SK-N-SH treated with all-trans-retinoic acid at 6 μM for 48 hours (cell line): ENCODE results near the gene TECPR1.

Experiments used
- ATAC-seq: fragments of 200-7000 bp; cut with Tn5 transposase; 3 replicates; pipeline ENCODE4 v1.9.1; 2020; ENCODE audit warnings: mild to moderate bottlenecking, moderate library complexity
- ARNTL ChIP-seq: fragments of 450-650 bp; formaldehyde crosslinking; IDR thresholded peaks from 2 replicates; pipeline ENCODE4 v1.5.0; 2020; ENCODE audit warnings: low read depth, mild to moderate bottlenecking, moderate library complexity, borderline replicate concordance
- CREB5 ChIP-seq: fragments of 250-450 bp; sonication (Bioruptor Pico); IDR thresholded peaks from 2 replicates; pipeline ENCODE4 v1.5.1; 2020; ENCODE audit warnings: low read depth, mild to moderate bottlenecking, moderate library complexity
- CSRNP3 ChIP-seq: fragments of 250-450 bp; sonication (Bioruptor Pico); IDR thresholded peaks from 2 replicates; pipeline ENCODE4 v1.5.1; 2021; ENCODE audit warnings: mild to moderate bottlenecking, moderate library complexity
- ISL1 ChIP-seq: fragments of 250-450 bp; sonication (Bioruptor Pico); IDR thresholded peaks from 2 replicates; pipeline ENCODE4 v2.1.2; 2022; ENCODE audit warnings: mild to moderate bottlenecking, moderate library complexity
- OSR1 ChIP-seq: fragments of 250-450 bp; sonication (Bioruptor Pico); IDR thresholded peaks from 2 replicates; pipeline ENCODE4 v1.8.0; 2022; ENCODE audit warnings: moderate library complexity, mild to moderate bottlenecking, inconsistent platforms
- PATZ1 ChIP-seq: fragments of 250-450 bp; sonication (Bioruptor Pico); IDR thresholded peaks from 2 replicates; pipeline ENCODE4 v1.8.0; 2020; ENCODE audit warnings: mild to moderate bottlenecking, moderate library complexity, borderline replicate concordance
- POU6F1 ChIP-seq: fragments of 250-450 bp; sonication (Bioruptor Pico); IDR thresholded peaks from 2 replicates; pipeline ENCODE4 v1.8.0; 2021; ENCODE audit warnings: low read depth, mild to moderate bottlenecking, moderate library complexity, borderline replicate concordance
- PPARA ChIP-seq: fragments of 250-450 bp; sonication (Bioruptor Pico); IDR thresholded peaks from 2 replicates; pipeline ENCODE4 v1.5.0; 2020; ENCODE audit warnings: mild to moderate bottlenecking, borderline replicate concordance
- SNAI2 ChIP-seq: fragments of 250-450 bp; sonication (Bioruptor Pico); IDR thresholded peaks from 2 replicates; pipeline ENCODE4 v1.5.0; 2020; ENCODE audit warnings: mild to moderate bottlenecking, moderate library complexity
- TCF4 ChIP-seq: fragments of 250-450 bp; sonication (Bioruptor Pico); IDR thresholded peaks from 2 replicates; pipeline ENCODE4 v1.8.0; 2021; ENCODE audit warnings: mild to moderate bottlenecking, moderate library complexity, borderline replicate concordance
- TOX ChIP-seq: fragments of 250-450 bp; sonication (Bioruptor Pico); IDR thresholded peaks from 2 replicates; pipeline ENCODE4 v1.8.0; 2021; ENCODE audit warnings: mild to moderate bottlenecking, moderate library complexity, borderline replicate concordance
- TSHZ2 ChIP-seq: fragments of 250-450 bp; sonication (Bioruptor Pico); IDR thresholded peaks from 2 replicates; pipeline ENCODE4 v1.5.0; 2020; ENCODE audit warnings: mild to moderate bottlenecking, moderate library complexity
- ZC3H10 ChIP-seq: fragments of 250-450 bp; sonication (Bioruptor Pico); IDR thresholded peaks from 2 replicates; pipeline ENCODE4 v1.5.1; 2021; ENCODE audit warnings: mild to moderate bottlenecking, moderate library complexity
- ZFP3 ChIP-seq: fragments of 250-450 bp; sonication (Bioruptor Pico); IDR thresholded peaks from 2 replicates; pipeline ENCODE4 v1.5.0; 2020; ENCODE audit warnings: mild to moderate bottlenecking, moderate library complexity
- ZFP30 ChIP-seq: fragments of 450-650 bp; formaldehyde crosslinking; IDR thresholded peaks from 2 replicates; pipeline ENCODE4 v1.5.0; 2022; ENCODE audit warnings: mild to moderate bottlenecking, moderate library complexity
- ZNF8 ChIP-seq: fragments of 450-650 bp; formaldehyde crosslinking; IDR thresholded peaks from 2 replicates; pipeline ENCODE4 v1.5.0; 2020; ENCODE audit warnings: mild to moderate bottlenecking, moderate library complexity

TECPR1 gene

GRCh38 chr7:98168181-98168903 is 83.7 kb downstream of the TECPR1 start (continued):
- TF ChIP-seq TSHZ2 (CRISPR knock-in tag), result no peak

GRCh38 chr7:98167653-98168052 is 84.4 kb downstream of the TECPR1 start:
- no peak for ATAC-seq
- TF ChIP-seq CSRNP3 (no peak), ZNF8 (CRISPR knock-in tag) (no peak), CREB5 (CRISPR knock-in tag) (no peak), SNAI2 (CRISPR knock-in tag) (no peak), TCF4 (CRISPR knock-in tag) (no peak), ARNTL (no peak), POU6F1 (no peak), PPARA (CRISPR knock-in tag) (no peak), ZC3H10 (no peak), ZFP3 (CRISPR knock-in tag) (no peak), ISL1 (CRISPR knock-in tag) (no peak), TSHZ2 (CRISPR knock-in tag) (no peak), PATZ1 (CRISPR knock-in tag) (no peak), TOX (CRISPR knock-in tag) (no peak), ZFP30 (CRISPR knock-in tag) (no peak)
- TF ChIP-seq, all 23 proteins: peak for 0

- ATAC-seq, result no peak
- TF ChIP-seq OSR1 (CRISPR knock-in tag), result no peak
Observed at GRCh38 chr7:98166668-98166970, 85.4 kb downstream of the TECPR1 start.
